Fibroblast of lung (primary cell): ENCODE measurements around the gene SMIM36. TPM values are rescaled to one million over a fixed set of nuclear protein-coding genes. Genes with fewer than 3 reads are reported as not detected.
"Not testable (repeated sequence)": the region's sequence is repeated elsewhere in the genome, so short reads cannot be mapped to it uniquely, and the experiment has no call there.

Experiments
- DNase-seq, 2 donors: peaks; one replicate each; pipeline versions ENCODE4 v3.0.0 to v3.0.0-alpha.2; 2010; ENCODE audit warnings: low read depth in 2 of 2
- H2AFZ ChIP-seq: 2 replicates; pipeline ENCODE4 v1.5.1; 2012; ENCODE audit warnings: low read length, control low read depth, inconsistent platforms
- H3K27ac ChIP-seq: 2 replicates; pipeline ENCODE4 v1.5.1; 2011; ENCODE audit warnings: low read length, control low read depth; ENCODE audit not compliant: insufficient read depth
- H3K27me3 ChIP-seq: 2 replicates; pipeline ENCODE4 v1.5.1; 2011; ENCODE audit warnings: mild to moderate bottlenecking, low read length; ENCODE audit not compliant: control insufficient read depth, insufficient read depth
- H3K36me3 ChIP-seq: 2 replicates; pipeline ENCODE4 v1.5.1; 2011; ENCODE audit warnings: low read length; ENCODE audit not compliant: control insufficient read depth, insufficient read depth
- H3K4me1 ChIP-seq: 2 replicates; pipeline ENCODE4 v1.5.1; 2011; ENCODE audit warnings: low read length; ENCODE audit not compliant: control insufficient read depth, insufficient read depth; ENCODE audit errors: extremely low read depth
- H3K4me2 ChIP-seq: 2 replicates; pipeline ENCODE4 v1.5.1; 2011; ENCODE audit warnings: low read length, control low read depth; ENCODE audit not compliant: insufficient read depth; ENCODE audit errors: extremely low read depth
- H3K4me3 ChIP-seq, 4 experiments: fragments of 200-600 bp in 1 of 4; sonication (generic) in 1 of 4; replicated peaks in 1 of 4; 2 replicates each; pipeline ENCODE4 v1.5.1; 2011 to 2016; ENCODE audit warnings: low read length in 4 of 4, low read depth in 3 of 4, mild to moderate bottlenecking in 3 of 4, control low read depth in 2 of 4, inconsistent platforms in 1 of 4, mixed read lengths in 1 of 4; ENCODE audit not compliant: insufficient read depth in 1 of 4; ENCODE audit errors: control extremely low read depth in 1 of 4
- H3K79me2 ChIP-seq: 2 replicates; pipeline ENCODE4 v1.5.1; 2012; ENCODE audit warnings: mild to moderate bottlenecking, low read length, inconsistent platforms; ENCODE audit not compliant: control insufficient read depth, insufficient read depth
- H3K9ac ChIP-seq: 2 replicates; pipeline ENCODE4 v1.5.1; 2011; ENCODE audit warnings: mild to moderate bottlenecking, low read length, control low read depth; ENCODE audit not compliant: insufficient read depth
- H3K9me3 ChIP-seq: 2 replicates; pipeline ENCODE4 v1.5.1; 2012; ENCODE audit warnings: low read depth, low read length; ENCODE audit not compliant: control insufficient read depth, insufficient read depth
- H4K20me1 ChIP-seq: 2 replicates; pipeline ENCODE4 v1.5.1; 2011; ENCODE audit warnings: low read length; ENCODE audit not compliant: control insufficient read depth, insufficient read depth; ENCODE audit errors: extremely low read depth
- EZH2 ChIP-seq: IDR thresholded peaks from 2 replicates; pipeline ENCODE4 v1.5.1; 2012; ENCODE audit warnings: low read length, control low read depth, mild to moderate bottlenecking; ENCODE audit errors: missing control alignments
- polyA plus RNA-seq, 2 donors: library from polyadenylated mRNA; depleted of rRNA in 1 of 2; stranded (reverse) in 1 of 2; unstranded in 1 of 2; fragments of >200 nt; gene quantifications; 2 replicates each; pipeline ENCODE4 v1.2.1, GENCODE V29; 2011 to 2012; ENCODE audit warnings: missing spikeins in 1 of 2
- total RNA-seq: library from RNA; depleted of rRNA; stranded (reverse); fragments of >200 nt; gene quantifications from 2 replicates; pipeline ENCODE4 v1.2.1, GENCODE V29; 2014
- TF ChIP-seq, protein P1 (sequence below), 2 donors: IDR thresholded peaks in 1 of 2; conservative IDR thresholded peaks in 1 of 2; 1 replicate in 1 of 2; 2 replicates in 1 of 2; pipeline ENCODE4 v1.5.1; 2011 to 2012; ENCODE audit warnings: low read length in 2 of 2, control low read depth in 1 of 2, inconsistent platforms in 1 of 2, low read depth in 1 of 2, mild to moderate bottlenecking in 1 of 2

Gene SMIM36
- total and polyA plus RNA-seq, 2 donors (not counting 1 experiment from before 2014, with no cell fraction given): not detected

DNA sequence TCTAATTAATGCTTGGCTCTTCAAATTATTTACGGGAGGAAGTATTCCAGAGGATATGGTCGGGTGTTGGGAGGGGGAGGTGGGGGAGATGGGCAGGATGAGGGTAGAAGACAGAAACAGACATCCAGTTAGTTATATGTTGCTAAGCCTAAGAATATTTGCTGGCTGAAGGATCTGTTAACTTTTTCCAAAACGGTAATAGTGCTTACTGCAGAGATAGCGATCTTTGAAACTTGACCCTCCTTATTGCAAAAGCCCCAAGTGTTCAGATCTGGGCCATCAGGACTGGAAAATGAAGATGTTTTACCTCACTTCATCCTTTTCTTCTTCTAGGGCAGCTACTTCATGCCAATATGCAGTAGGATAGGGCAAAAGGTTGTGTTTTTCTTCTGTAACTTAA is 62.6 kb downstream of the SMIM36 start:
- H3K36me3 ChIP-seq: no peaks in the 10 kb centered on the region
- H2AFZ ChIP-seq: no peak overlapping the region
- H3K27ac ChIP-seq: no peak overlapping the region
- peak; percentile 74 to 84 for DNase-seq
- H3K9me3 ChIP-seq: no peaks in the 10 kb centered on the region
- H3K4me1 ChIP-seq: peaks cover 16% of the 10 kb centered on the region
- no peak overlapping the region for H3K4me3 ChIP-seq
- no peaks in the 10 kb centered on the region for H4K20me1 ChIP-seq
- no peak overlapping the region for H3K9ac ChIP-seq
- H3K79me2 ChIP-seq: no peaks in the 10 kb centered on the region
- no peak overlapping the region for H3K4me2 ChIP-seq
- no peaks in the 10 kb centered on the region for H3K27me3 ChIP-seq
- TF ChIP-seq, protein P1, sequence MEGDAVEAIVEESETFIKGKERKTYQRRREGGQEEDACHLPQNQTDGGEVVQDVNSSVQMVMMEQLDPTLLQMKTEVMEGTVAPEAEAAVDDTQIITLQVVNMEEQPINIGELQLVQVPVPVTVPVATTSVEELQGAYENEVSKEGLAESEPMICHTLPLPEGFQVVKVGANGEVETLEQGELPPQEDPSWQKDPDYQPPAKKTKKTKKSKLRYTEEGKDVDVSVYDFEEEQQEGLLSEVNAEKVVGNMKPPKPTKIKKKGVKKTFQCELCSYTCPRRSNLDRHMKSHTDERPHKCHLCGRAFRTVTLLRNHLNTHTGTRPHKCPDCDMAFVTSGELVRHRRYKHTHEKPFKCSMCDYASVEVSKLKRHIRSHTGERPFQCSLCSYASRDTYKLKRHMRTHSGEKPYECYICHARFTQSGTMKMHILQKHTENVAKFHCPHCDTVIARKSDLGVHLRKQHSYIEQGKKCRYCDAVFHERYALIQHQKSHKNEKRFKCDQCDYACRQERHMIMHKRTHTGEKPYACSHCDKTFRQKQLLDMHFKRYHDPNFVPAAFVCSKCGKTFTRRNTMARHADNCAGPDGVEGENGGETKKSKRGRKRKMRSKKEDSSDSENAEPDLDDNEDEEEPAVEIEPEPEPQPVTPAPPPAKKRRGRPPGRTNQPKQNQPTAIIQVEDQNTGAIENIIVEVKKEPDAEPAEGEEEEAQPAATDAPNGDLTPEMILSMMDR (conservative IDR thresholded peaks at IDR 0.05 in 1 of 2, IDR thresholded peaks at IDR 0.05 in 1 of 2; ENCODE audit: low read depth in 1 of 2, low read length in 2 of 2): no peak
- TF ChIP-seq EZH2: no peak

DNA sequence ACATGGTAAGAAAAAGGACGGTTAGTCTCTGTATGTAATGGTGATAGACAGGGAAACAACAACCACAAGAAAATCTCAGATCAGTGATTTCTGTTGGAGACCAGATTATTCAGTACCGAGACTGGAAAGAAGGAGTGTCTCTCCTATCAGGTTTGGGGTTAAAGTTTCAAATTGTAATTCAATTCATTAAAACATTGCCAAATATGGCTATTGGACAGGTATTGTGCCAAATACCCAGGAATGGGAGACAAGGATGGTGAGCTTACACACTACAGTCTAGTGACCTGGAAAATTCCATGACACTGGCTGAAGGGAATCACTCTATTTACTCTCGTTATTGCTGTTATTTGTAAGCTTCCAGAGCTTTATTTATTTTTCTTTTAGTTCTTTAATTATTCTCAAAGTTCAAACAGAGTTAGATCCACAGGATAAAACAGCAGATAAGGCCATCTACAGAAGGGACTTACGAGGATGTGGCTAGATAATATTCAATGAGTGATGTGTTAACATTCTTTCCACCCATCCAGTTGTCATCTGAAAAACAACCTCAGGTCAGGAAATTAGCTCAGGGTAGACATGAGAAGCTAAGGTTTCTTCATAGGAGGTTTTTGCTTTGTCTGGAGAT is 64.6 kb downstream of the SMIM36 start:
- H3K36me3 ChIP-seq: no peaks in the 10 kb centered on the region
- H3K9me3 ChIP-seq: no peaks in the 10 kb centered on the region
- no peak overlapping the region for H2AFZ ChIP-seq
- no peak overlapping the region for H3K4me2 ChIP-seq
- TF ChIP-seq EZH2: no peak
- TF ChIP-seq, protein P1 (conservative IDR thresholded peaks at IDR 0.05 in 1 of 2, IDR thresholded peaks at IDR 0.05 in 1 of 2; ENCODE audit: low read depth in 1 of 2, low read length in 2 of 2): no peak
- no peak for DNase-seq
- no peaks in the 10 kb centered on the region for H3K27me3 ChIP-seq
- no peak overlapping the region for H3K4me3 ChIP-seq
- no peak overlapping the region for H3K9ac ChIP-seq
- no peaks in the 10 kb centered on the region for H4K20me1 ChIP-seq
- H3K4me1 ChIP-seq: peaks cover 14% of the 10 kb centered on the region
- no peak overlapping the region for H3K27ac ChIP-seq
- no peaks in the 10 kb centered on the region for H3K79me2 ChIP-seq

DNA sequence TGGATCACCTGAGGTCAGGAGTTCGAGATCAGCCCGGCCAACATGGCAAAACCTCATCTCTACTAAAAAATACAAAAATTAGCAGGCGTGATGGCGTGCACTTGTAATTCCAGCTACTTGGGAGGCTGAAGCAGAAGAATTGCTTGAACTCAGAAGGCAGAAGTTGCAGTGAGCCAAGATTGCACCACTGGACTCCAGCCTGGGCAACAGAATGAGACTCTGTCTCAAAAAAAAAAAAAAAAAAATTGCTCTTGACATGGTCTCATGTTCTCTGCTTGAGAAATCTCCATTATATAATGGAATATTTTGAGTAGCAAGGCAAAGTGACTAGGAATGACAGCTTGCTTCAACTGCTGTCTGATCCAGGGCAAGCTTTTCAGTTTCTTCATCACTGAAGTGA is 65.2 kb downstream of the SMIM36 start:
- not testable (repeated sequence) for H3K4me1 ChIP-seq, H3K36me3 ChIP-seq, DNase-seq, H3K27ac ChIP-seq, H3K4me2 ChIP-seq, H2AFZ ChIP-seq, H3K27me3 ChIP-seq, H3K9ac ChIP-seq, H3K4me3 ChIP-seq, H4K20me1 ChIP-seq, H3K9me3 ChIP-seq, H3K79me2 ChIP-seq
